GM21619 (cell line): Measurements from ENCODE around the gene MAP4K1.
"Not testable (repeated sequence)": the region's sequence is repeated elsewhere in the genome, so short reads cannot be mapped to it uniquely, and the experiment has no call there.

Source experiments
- ATAC-seq: cut with Tn5 transposase; IDR thresholded peaks from one replicate; pipeline ENCODE4 v1.9.1; 2021; ENCODE audit not compliant: unreplicated experiment

MAP4K1 gene

GRCh38 chr19:38653028-38653571, 35.3 kb upstream of the MAP4K1 start:
- no peak for ATAC-seq

- ATAC-seq = no peak
Measured at GRCh38 chr19:38650911-38651584, 33.3 kb upstream of the MAP4K1 start.

- no peak for ATAC-seq
Measured at GRCh38 chr19:38650172-38650775, 32.5 kb upstream of the MAP4K1 start.

- ATAC-seq = no peak
Measured at GRCh38 chr19:38649305-38650171, 31.8 kb upstream of the MAP4K1 start.

GRCh38 chr19:38648769-38649304, 31.1 kb upstream of the MAP4K1 start:
- ATAC-seq = no peak

GRCh38 chr19:38647966-38648768, 30.4 kb upstream of the MAP4K1 start:
- ATAC-seq = no peak

GRCh38 chr19:38647368-38647965, 29.7 kb upstream of the MAP4K1 start, which contains the start of gene ACTN4:
Gene ACTN4 (plus strand): TSS chr19:38647649. CDS start chr19:38647746, 97 bp downstream.
- ATAC-seq = peak; percentile 72

- no peak for ATAC-seq
Measured at GRCh38 chr19:38644719-38645118, 27.0 kb upstream of the MAP4K1 start.

GRCh38 chr19:38642176-38642575, 24.4 kb upstream of the MAP4K1 start:
- no peak for ATAC-seq

GRCh38 chr19:38640368-38640767, 22.6 kb upstream of the MAP4K1 start:
- no peak for ATAC-seq

GRCh38 chr19:38639679-38640078, 21.9 kb upstream of the MAP4K1 start:
- no peak for ATAC-seq

GRCh38 chr19:38638461-38638860, 20.7 kb upstream of the MAP4K1 start:
- ATAC-seq = no peak

GRCh38 chr19:38635483-38636399, 18.0 kb upstream of the MAP4K1 start:
- ATAC-seq = no peak

- no peak for ATAC-seq
Measured at GRCh38 chr19:38634757-38635482, 17.2 kb upstream of the MAP4K1 start.

GRCh38 chr19:38632476-38633213, 14.9 kb upstream of the MAP4K1 start:
- no peak for ATAC-seq

GRCh38 chr19:38631811-38632475, 14.2 kb upstream of the MAP4K1 start:
- not testable (repeated sequence) for ATAC-seq

GRCh38 chr19:38631301-38631700, 13.5 kb upstream of the MAP4K1 start:
- ATAC-seq = not testable (repeated sequence)
